Ishikawa (cell line): ENCODE results near the gene HOMER2.

Experiments
- CREB1 ChIP-seq: IDR thresholded peaks from 2 replicates; pipeline ENCODE4 v1.6.1; 2012; ENCODE audit warnings: low read depth
- EP300 ChIP-seq: IDR thresholded peaks from 2 replicates; pipeline ENCODE4 v1.6.1; 2012; ENCODE audit warnings: borderline replicate concordance
- FOXM1 ChIP-seq: IDR thresholded peaks from 2 replicates; pipeline ENCODE4 v1.6.1; 2012; ENCODE audit warnings: low read depth, borderline replicate concordance
- MAX ChIP-seq: IDR thresholded peaks from 2 replicates; pipeline ENCODE4 v1.6.1; 2012
- RAD21 ChIP-seq: IDR thresholded peaks from 2 replicates; pipeline ENCODE4 v1.6.1; 2012; ENCODE audit warnings: low read depth
- REST ChIP-seq: IDR thresholded peaks from 2 replicates; pipeline ENCODE4 v1.6.1; 2012; ENCODE audit warnings: low read depth, mild to moderate bottlenecking
- TAF1 ChIP-seq: IDR thresholded peaks from 2 replicates; pipeline ENCODE4 v1.6.1; 2012; ENCODE audit warnings: low read depth, mild to moderate bottlenecking
- TEAD4 ChIP-seq: IDR thresholded peaks from 2 replicates; pipeline ENCODE4 v1.6.1; 2012
- YY1 ChIP-seq: IDR thresholded peaks from 2 replicates; pipeline ENCODE4 v1.6.1; 2012; ENCODE audit warnings: low read depth

- no peak for TF ChIP-seq MAX
- TF ChIP-seq YY1 = no peak
- no peak for TF ChIP-seq EP300
- no peak for TF ChIP-seq REST
- no peak for TF ChIP-seq CREB1
- TF ChIP-seq RAD21 = no peak
- no peak for TF ChIP-seq TAF1
- no peak for TF ChIP-seq TEAD4
- TF ChIP-seq FOXM1 = no peak
Measured at GRCh38 chr15:82966671-82967071, 14.2 kb upstream of the HOMER2 start.
